ENCODE data around the gene RCOR3. TPM values are rescaled to one million over a fixed set of nuclear protein-coding genes. Genes with fewer than 3 reads are reported as not detected.

RCOR3 gene
- total RNA-seq, 1 donor from 2014 or later = 44.8 TPM

- Histone ChIP-seq H4K20me1 (ENCODE audit: low read depth) (peaks cover 3% of the 10 kb centered on the region), H2AFZ (replicated peaks) (no peak overlapping the region), H3K27me3 (no peaks in the 10 kb centered on the region), H3K27ac (no peak overlapping the region), H3K79me2 (ENCODE audit: low read depth) (no peaks in the 10 kb centered on the region), H3K36me3 (no peaks in the 10 kb centered on the region), H3K4me3 (no peak overlapping the region), H3K4me1 (peaks cover 9% of the 10 kb centered on the region), H3F3A (ENCODE audit: low read depth) (peaks cover 4% of the 10 kb centered on the region), H3K9ac (no peak overlapping the region), H3K9me3 (ENCODE audit: low read depth) (no peaks in the 10 kb centered on the region), H3K4me2 (no peak overlapping the region)
- peaks cover 2% of the 10 kb centered on the region for H3K27me3 Mint-ChIP-seq (ENCODE audit: insufficient read depth, low read depth)
- H3K36me3 Mint-ChIP-seq = no peaks in the 10 kb centered on the region
- no peaks in the 10 kb centered on the region for H3K9me3 Mint-ChIP-seq
- H3K4me1 Mint-ChIP-seq = peaks cover 11% of the 10 kb centered on the region
- H3K4me3 Mint-ChIP-seq = no peak overlapping the region
- no peak overlapping the region for H3K27ac Mint-ChIP-seq
- DNase-seq (ENCODE audit: low spot score) = no peak
- no peak for TF ChIP-seq EZH2 (IDR thresholded peaks at IDR 0.05)
- no peak for TF ChIP-seq EZH2phosphoT487 (IDR thresholded peaks at IDR 0.05)
- no peak for TF ChIP-seq CTCF (IDR thresholded peaks at IDR 0.05)
Observed at GRCh38 chr1:211343607-211344006, 84.4 kb downstream of the RCOR3 start.

- Histone ChIP-seq H3F3A (ENCODE audit: low read depth) (peaks cover 4% of the 10 kb centered on the region), H3K27me3 (no peaks in the 10 kb centered on the region), H3K4me1 (peaks cover 9% of the 10 kb centered on the region), H3K36me3 (no peaks in the 10 kb centered on the region), H4K20me1 (ENCODE audit: low read depth) (peaks cover 3% of the 10 kb centered on the region), H3K9ac (no peak overlapping the region), H3K9me3 (ENCODE audit: low read depth) (no peaks in the 10 kb centered on the region), H2AFZ (replicated peaks) (no peak overlapping the region), H3K4me3 (no peak overlapping the region), H3K27ac (no peak overlapping the region), H3K4me2 (no peak overlapping the region), H3K79me2 (ENCODE audit: low read depth) (no peaks in the 10 kb centered on the region)
- Mint-ChIP-seq H3K4me1 (peaks cover 11% of the 10 kb centered on the region), H3K4me3 (no peak overlapping the region), H3K27ac (no peak overlapping the region), H3K9me3 (no peaks in the 10 kb centered on the region), H3K27me3 (ENCODE audit: insufficient read depth, low read depth) (peaks cover 2% of the 10 kb centered on the region), H3K36me3 (no peaks in the 10 kb centered on the region)
- DNase-seq (ENCODE audit: low spot score) = no peak
- TF ChIP-seq EZH2 (IDR thresholded peaks at IDR 0.05) (no peak), CTCF (IDR thresholded peaks at IDR 0.05) (no peak), EZH2phosphoT487 (IDR thresholded peaks at IDR 0.05) (no peak)
Observed at GRCh38 chr1:211344152-211344618, 85.0 kb downstream of the RCOR3 start.

- Histone ChIP-seq H3K4me2 (peak overlapping the region; percentile 52), H3K9ac (no peak overlapping the region), H3F3A (ENCODE audit: low read depth) (peaks cover 4% of the 10 kb centered on the region), H3K9me3 (ENCODE audit: low read depth) (no peaks in the 10 kb centered on the region), H3K4me3 (no peak overlapping the region), H3K27ac (no peak overlapping the region), H3K79me2 (ENCODE audit: low read depth) (no peaks in the 10 kb centered on the region), H4K20me1 (ENCODE audit: low read depth) (peaks cover 3% of the 10 kb centered on the region), H3K36me3 (no peaks in the 10 kb centered on the region), H2AFZ (replicated peaks) (no peak overlapping the region), H3K4me1 (peaks cover 9% of the 10 kb centered on the region), H3K27me3 (no peaks in the 10 kb centered on the region)
- peaks cover 2% of the 10 kb centered on the region for H3K36me3 Mint-ChIP-seq
- peaks cover 2% of the 10 kb centered on the region for H3K27me3 Mint-ChIP-seq (ENCODE audit: insufficient read depth, low read depth)
- TF ChIP-seq EZH2 (IDR thresholded peaks at IDR 0.05) (no peak), CTCF (IDR thresholded peaks at IDR 0.05) (no peak), EZH2phosphoT487 (IDR thresholded peaks at IDR 0.05) (no peak)
- H3K4me3 Mint-ChIP-seq = no peak overlapping the region
- H3K27ac Mint-ChIP-seq = peak overlapping the region; percentile 38
- H3K4me1 Mint-ChIP-seq = peaks cover 11% of the 10 kb centered on the region
- peak; percentile 66 for DNase-seq (ENCODE audit: low spot score)
- peaks cover 4% of the 10 kb centered on the region for H3K9me3 Mint-ChIP-seq
Observed at GRCh38 chr1:211345719-211346118, 86.6 kb downstream of the RCOR3 start.
